Measurements from ENCODE around the gene ZNF513.

DNA sequence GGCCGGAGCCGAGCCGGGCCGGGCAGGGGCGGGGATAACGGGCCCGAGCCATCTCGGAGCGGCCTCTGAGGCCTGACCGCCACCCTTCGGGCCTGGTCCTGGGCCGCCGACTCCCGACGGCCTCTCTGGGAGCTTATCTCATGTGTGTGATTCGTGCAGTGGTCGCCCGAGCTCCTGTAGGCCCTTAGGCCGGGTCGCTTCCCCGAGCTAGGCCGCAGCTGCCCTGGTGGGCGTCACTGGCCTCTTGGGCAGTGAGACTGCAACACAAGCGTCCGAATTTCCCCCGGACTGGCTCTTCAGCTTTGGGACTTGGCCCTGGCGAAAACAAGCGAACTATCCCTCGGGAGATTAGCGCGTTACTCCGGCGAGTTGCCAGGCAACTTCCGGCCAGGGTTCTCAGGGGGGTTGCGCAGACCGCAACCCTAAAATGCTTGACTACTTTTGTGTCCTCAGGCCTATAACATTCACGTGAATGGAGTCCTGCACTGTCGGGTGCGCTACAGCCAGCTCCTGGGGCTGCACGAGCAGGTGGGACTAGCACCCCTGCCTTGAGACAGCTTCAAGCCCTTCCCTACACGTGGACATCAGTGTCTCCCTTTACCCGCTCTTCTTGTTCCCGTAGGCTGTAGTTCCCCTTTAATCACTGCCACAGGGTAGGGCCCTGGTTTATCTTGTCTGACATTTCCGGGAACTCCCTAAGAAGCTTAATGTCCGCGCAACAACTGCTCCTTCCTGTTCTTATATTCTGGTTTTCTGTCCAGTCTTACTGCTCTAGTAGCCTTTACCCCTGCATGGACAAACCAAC lies 9.5 kb downstream of the ZNF513 start:
- TF ChIP-seq EZH2phosphoT487 (IDR thresholded peaks at IDR 0.05; ENCODE audit: low read depth), result no peak
- TF ChIP-seq, protein P1, sequence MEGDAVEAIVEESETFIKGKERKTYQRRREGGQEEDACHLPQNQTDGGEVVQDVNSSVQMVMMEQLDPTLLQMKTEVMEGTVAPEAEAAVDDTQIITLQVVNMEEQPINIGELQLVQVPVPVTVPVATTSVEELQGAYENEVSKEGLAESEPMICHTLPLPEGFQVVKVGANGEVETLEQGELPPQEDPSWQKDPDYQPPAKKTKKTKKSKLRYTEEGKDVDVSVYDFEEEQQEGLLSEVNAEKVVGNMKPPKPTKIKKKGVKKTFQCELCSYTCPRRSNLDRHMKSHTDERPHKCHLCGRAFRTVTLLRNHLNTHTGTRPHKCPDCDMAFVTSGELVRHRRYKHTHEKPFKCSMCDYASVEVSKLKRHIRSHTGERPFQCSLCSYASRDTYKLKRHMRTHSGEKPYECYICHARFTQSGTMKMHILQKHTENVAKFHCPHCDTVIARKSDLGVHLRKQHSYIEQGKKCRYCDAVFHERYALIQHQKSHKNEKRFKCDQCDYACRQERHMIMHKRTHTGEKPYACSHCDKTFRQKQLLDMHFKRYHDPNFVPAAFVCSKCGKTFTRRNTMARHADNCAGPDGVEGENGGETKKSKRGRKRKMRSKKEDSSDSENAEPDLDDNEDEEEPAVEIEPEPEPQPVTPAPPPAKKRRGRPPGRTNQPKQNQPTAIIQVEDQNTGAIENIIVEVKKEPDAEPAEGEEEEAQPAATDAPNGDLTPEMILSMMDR (IDR thresholded peaks at IDR 0.05; ENCODE audit: low read depth, low read length), result no peak

Data from OCI-LY3 (cell line).